ENCODE data around the gene HOXD1. TPM values are rescaled to one million over a fixed set of nuclear protein-coding genes. Genes with fewer than 3 reads are reported as not detected.

The HOXD1 gene
- total and polyA plus RNA-seq, 2 donors (not counting 1 experiment from before 2014, with no cell fraction given), result not detected

DNA sequence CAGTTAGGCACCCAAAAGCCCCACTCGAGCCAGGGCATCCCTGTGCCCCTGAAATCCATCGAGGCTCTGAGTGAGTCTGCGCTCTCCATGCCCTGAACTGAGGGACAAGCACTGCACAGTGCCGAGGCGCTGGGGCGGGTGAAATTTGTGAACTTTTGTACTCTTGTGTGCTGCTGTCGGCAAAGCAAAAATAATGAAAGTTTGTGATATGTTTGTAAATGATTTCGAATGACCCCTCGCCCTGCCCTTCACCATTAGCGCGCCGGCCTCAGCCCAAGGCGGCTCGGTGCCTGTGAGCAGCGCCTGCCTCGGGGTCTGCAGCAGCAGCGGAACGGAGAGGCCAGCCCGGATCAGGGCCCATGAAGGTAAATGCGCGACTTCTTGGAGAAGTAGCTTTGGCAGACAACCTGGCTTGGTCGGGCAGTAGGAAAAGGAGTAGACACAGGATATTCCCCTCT lies 39.0 kb upstream of the HOXD1 start:
- Histone ChIP-seq H3K27me3 (ENCODE audit: control insufficient read depth, insufficient read depth, low read length) (peaks cover 71% of the 10 kb centered on the region), H3K4me1 (ENCODE audit: control insufficient read depth, extremely low read depth, insufficient read depth, low read length) (no peaks in the 10 kb centered on the region), H3K9me3 (ENCODE audit: control insufficient read depth, insufficient read depth, low read depth, low read length) (no peaks in the 10 kb centered on the region), H3K4me3 (replicated peaks in 1 of 4; ENCODE audit: control extremely low read depth in 1 of 4, insufficient read depth in 1 of 4, low read depth in 3 of 4, low read length in 4 of 4) (no peak overlapping the region), H3K79me2 (ENCODE audit: control insufficient read depth, insufficient read depth, low read length) (no peaks in the 10 kb centered on the region), H3K4me2 (ENCODE audit: extremely low read depth, insufficient read depth, low read length) (no peak overlapping the region), H3K36me3 (ENCODE audit: control insufficient read depth, insufficient read depth, low read length) (no peaks in the 10 kb centered on the region), H4K20me1 (ENCODE audit: control insufficient read depth, extremely low read depth, insufficient read depth, low read length) (no peaks in the 10 kb centered on the region), H2AFZ (ENCODE audit: low read length) (no peak overlapping the region), H3K9ac (ENCODE audit: insufficient read depth, low read length) (no peak overlapping the region), H3K27ac (ENCODE audit: insufficient read depth, low read length) (no peak overlapping the region)
- peak; percentile 35 for TF ChIP-seq EZH2 (IDR thresholded peaks at IDR 0.05; ENCODE audit: low read length, missing control alignments)
- TF ChIP-seq, protein P1, sequence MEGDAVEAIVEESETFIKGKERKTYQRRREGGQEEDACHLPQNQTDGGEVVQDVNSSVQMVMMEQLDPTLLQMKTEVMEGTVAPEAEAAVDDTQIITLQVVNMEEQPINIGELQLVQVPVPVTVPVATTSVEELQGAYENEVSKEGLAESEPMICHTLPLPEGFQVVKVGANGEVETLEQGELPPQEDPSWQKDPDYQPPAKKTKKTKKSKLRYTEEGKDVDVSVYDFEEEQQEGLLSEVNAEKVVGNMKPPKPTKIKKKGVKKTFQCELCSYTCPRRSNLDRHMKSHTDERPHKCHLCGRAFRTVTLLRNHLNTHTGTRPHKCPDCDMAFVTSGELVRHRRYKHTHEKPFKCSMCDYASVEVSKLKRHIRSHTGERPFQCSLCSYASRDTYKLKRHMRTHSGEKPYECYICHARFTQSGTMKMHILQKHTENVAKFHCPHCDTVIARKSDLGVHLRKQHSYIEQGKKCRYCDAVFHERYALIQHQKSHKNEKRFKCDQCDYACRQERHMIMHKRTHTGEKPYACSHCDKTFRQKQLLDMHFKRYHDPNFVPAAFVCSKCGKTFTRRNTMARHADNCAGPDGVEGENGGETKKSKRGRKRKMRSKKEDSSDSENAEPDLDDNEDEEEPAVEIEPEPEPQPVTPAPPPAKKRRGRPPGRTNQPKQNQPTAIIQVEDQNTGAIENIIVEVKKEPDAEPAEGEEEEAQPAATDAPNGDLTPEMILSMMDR (conservative IDR thresholded peaks at IDR 0.05 in 1 of 2, IDR thresholded peaks at IDR 0.05 in 1 of 2; ENCODE audit: low read depth in 1 of 2, low read length in 2 of 2), result no peak
- no peak for DNase-seq (ENCODE audit: low read depth in 2 of 2)

DNA sequence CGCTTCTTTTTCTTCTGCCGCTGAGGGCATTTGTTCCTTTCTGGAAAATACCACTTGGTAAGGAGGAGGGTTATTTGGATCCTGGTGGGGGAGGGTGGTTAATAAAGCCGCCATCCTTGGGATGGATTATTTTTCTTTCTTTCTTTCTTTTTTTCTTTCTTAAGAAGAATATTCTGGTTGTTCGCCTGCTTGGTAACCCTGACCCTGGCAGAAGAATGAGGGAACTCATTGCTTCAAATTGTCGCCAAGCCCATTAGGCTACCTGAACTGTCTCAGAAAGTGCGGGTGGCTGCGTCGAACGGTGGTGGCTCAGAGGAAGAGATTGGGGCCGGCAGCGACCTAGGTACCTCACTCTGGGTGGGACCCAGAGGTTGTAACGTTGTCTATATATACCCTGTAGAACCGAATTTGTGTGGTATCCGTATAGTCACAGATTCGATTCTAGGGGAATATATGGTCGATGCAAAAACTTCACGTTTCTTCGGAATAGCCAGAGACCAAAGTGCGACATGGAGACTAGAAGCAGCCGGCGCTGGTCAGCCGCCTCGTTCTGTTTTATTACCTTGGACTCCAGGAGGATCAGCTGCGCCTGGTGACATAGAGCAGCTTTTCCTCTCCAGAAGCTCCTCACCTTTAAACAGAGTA lies 38.4 kb upstream of the HOXD1 start:
- Histone ChIP-seq H2AFZ (ENCODE audit: low read length) (no peak overlapping the region), H3K36me3 (ENCODE audit: control insufficient read depth, insufficient read depth, low read length) (no peaks in the 10 kb centered on the region), H3K4me1 (ENCODE audit: control insufficient read depth, extremely low read depth, insufficient read depth, low read length) (no peaks in the 10 kb centered on the region), H3K27ac (ENCODE audit: insufficient read depth, low read length) (no peak overlapping the region), H3K9me3 (ENCODE audit: control insufficient read depth, insufficient read depth, low read depth, low read length) (no peaks in the 10 kb centered on the region), H4K20me1 (ENCODE audit: control insufficient read depth, extremely low read depth, insufficient read depth, low read length) (no peaks in the 10 kb centered on the region), H3K4me2 (ENCODE audit: extremely low read depth, insufficient read depth, low read length) (no peak overlapping the region), H3K27me3 (ENCODE audit: control insufficient read depth, insufficient read depth, low read length) (peaks cover 70% of the 10 kb centered on the region), H3K79me2 (ENCODE audit: control insufficient read depth, insufficient read depth, low read length) (no peaks in the 10 kb centered on the region), H3K4me3 (replicated peaks in 1 of 4; ENCODE audit: control extremely low read depth in 1 of 4, insufficient read depth in 1 of 4, low read depth in 3 of 4, low read length in 4 of 4) (no peak overlapping the region), H3K9ac (ENCODE audit: insufficient read depth, low read length) (no peak overlapping the region)
- TF ChIP-seq EZH2 (IDR thresholded peaks at IDR 0.05; ENCODE audit: low read length, missing control alignments), result no peak
- TF ChIP-seq, protein P1 (conservative IDR thresholded peaks at IDR 0.05 in 1 of 2, IDR thresholded peaks at IDR 0.05 in 1 of 2; ENCODE audit: low read depth in 1 of 2, low read length in 2 of 2), result no peak
- DNase-seq (ENCODE audit: low read depth in 2 of 2), result no peak

DNA sequence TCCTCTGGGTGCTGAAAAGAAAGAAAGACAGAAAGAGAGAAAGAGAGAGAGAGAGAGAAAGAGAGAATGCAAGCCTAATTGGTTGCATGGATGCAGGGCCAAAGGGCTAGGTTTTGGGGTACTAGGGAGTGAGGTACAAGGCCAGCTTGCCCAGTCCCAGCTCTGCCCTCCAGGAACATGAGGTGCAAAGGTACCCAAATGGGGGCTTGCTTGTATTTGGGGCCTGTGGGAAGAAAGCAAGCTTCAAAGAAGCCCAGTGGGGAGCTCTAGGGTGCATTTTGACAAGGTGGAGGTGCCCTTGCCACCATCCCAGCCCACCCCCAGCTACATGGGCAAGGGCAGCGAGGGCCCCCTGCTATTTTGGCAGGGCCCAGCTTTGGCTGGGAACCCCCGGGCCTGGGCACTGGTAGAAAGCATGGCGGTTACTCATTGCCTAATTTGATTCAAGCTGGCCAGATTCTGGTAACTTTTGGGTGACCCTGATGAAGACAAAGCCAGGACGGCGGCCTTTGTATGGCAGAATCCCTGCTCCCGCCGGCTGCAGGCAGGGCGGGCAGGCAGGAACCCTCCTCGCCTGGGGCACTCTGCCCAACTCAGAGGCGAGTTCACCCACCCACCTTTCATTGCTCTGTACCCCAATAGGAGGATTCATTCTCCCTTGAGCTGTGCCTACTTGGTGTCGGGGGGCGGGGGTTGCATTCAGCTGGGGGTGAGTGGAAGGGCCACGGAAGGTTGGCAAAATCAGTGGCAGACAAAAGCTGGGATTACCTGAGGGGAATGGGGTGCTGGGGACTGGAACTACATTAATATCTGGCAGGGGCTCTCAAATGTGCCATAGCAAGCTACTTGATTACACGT lies 37.7 kb upstream of the HOXD1 start:
- Histone ChIP-seq H4K20me1 (ENCODE audit: control insufficient read depth, extremely low read depth, insufficient read depth, low read length) (no peaks in the 10 kb centered on the region), H3K9ac (ENCODE audit: insufficient read depth, low read length) (no peak overlapping the region), H3K4me1 (ENCODE audit: control insufficient read depth, extremely low read depth, insufficient read depth, low read length) (no peaks in the 10 kb centered on the region), H3K27ac (ENCODE audit: insufficient read depth, low read length) (no peak overlapping the region), H3K79me2 (ENCODE audit: control insufficient read depth, insufficient read depth, low read length) (no peaks in the 10 kb centered on the region), H3K4me3 (replicated peaks in 1 of 4; ENCODE audit: control extremely low read depth in 1 of 4, insufficient read depth in 1 of 4, low read depth in 3 of 4, low read length in 4 of 4) (no peak overlapping the region), H3K36me3 (ENCODE audit: control insufficient read depth, insufficient read depth, low read length) (no peaks in the 10 kb centered on the region), H3K4me2 (ENCODE audit: extremely low read depth, insufficient read depth, low read length) (no peak overlapping the region), H2AFZ (ENCODE audit: low read length) (no peak overlapping the region), H3K27me3 (ENCODE audit: control insufficient read depth, insufficient read depth, low read length) (peaks cover 71% of the 10 kb centered on the region), H3K9me3 (ENCODE audit: control insufficient read depth, insufficient read depth, low read depth, low read length) (no peaks in the 10 kb centered on the region)
- TF ChIP-seq EZH2 (IDR thresholded peaks at IDR 0.05; ENCODE audit: low read length, missing control alignments), result peak; percentile 49
- TF ChIP-seq, protein P1 (conservative IDR thresholded peaks at IDR 0.05 in 1 of 2, IDR thresholded peaks at IDR 0.05 in 1 of 2; ENCODE audit: low read depth in 1 of 2, low read length in 2 of 2), result no peak
- DNase-seq (ENCODE audit: low read depth in 2 of 2), result no peak

All from fibroblast of lung (primary cell).